HepG2 (cell line): ENCODE measurements around the gene SMARCAD1.

Experiments
- CBFB ChIP-seq: sonication (generic); formaldehyde crosslinking; IDR thresholded peaks from 2 replicates; pipeline ENCODE4 v1.4.0; 2020; ENCODE audit warnings: missing genetic modification reagents
- NFIC ChIP-seq: IDR thresholded peaks from 2 replicates; pipeline ENCODE4 v1.6.1; 2012; ENCODE audit warnings: mild to moderate bottlenecking, low read length, inconsistent platforms
- RAD21 ChIP-seq: fragments of 450-650 bp; formaldehyde crosslinking; IDR thresholded peaks from 2 replicates; pipeline ENCODE4 v1.5.0; 2020; ENCODE audit warnings: mild to moderate bottlenecking
- RBAK ChIP-seq: sonication (generic); formaldehyde crosslinking; IDR thresholded peaks from 2 replicates; pipeline ENCODE4 v1.5.1; 2020; ENCODE audit warnings: mild to moderate bottlenecking, missing genetic modification reagents
- SRF ChIP-seq: IDR thresholded peaks from 2 replicates; pipeline ENCODE4 v1.6.1; 2011; ENCODE audit warnings: mild to moderate bottlenecking, low read depth, low read length, moderate library complexity
- TARDBP ChIP-seq: sonication (generic); formaldehyde crosslinking; IDR thresholded peaks from 2 replicates; pipeline ENCODE4 v1.8.0; 2022; ENCODE audit warnings: mild to moderate bottlenecking, missing genetic modification reagents
- ZMAT3 ChIP-seq: sonication (generic); formaldehyde crosslinking; conservative IDR thresholded peaks from 2 replicates; pipeline ENCODE4 v1.7.0; 2021; ENCODE audit warnings: missing genetic modification reagents
- ZNF331 ChIP-seq: sonication (generic); formaldehyde crosslinking; IDR thresholded peaks from 2 replicates; pipeline ENCODE4 v1.4.0; 2020; ENCODE audit warnings: missing genetic modification reagents
- ZNF513 ChIP-seq: sonication (generic); formaldehyde crosslinking; conservative IDR thresholded peaks from 2 replicates; pipeline ENCODE4 v1.5.0; 2020; ENCODE audit warnings: missing genetic modification reagents
- ZNF772 ChIP-seq: sonication (generic); formaldehyde crosslinking; IDR thresholded peaks from 2 replicates; pipeline ENCODE4 v1.5.0; 2020; ENCODE audit warnings: mild to moderate bottlenecking, missing genetic modification reagents
- ZSCAN29 ChIP-seq: sonication (generic); formaldehyde crosslinking; conservative IDR thresholded peaks from 2 replicates; pipeline ENCODE4 v1.4.0; 2020; ENCODE audit warnings: mild to moderate bottlenecking, missing genetic modification reagents

DNA sequence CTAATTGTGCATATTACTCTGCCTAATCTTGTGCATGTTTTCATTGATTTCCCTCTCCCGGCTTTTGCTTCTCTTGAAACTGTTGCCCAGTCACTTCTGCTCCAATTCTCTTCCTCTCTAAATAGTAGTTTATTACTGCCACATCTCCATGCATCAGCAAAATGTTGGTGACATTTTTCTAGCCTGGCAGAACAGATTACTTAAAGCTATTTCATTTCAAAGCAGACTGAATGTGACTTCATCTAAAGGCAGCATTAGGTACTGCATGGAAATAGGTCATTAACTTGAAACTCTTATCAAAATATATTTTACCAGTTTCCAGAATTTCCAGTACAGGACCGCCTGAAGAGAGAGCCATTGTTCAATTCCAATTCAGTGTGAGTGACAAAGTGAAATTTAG, 82.6 kb downstream of the SMARCAD1 start:
- TF ChIP-seq RBAK (CRISPR knock-in tag) (no peak), SRF (no peak), TARDBP (CRISPR knock-in tag) (no peak), ZMAT3 (CRISPR knock-in tag) (no peak), ZNF772 (CRISPR knock-in tag) (no peak), RAD21 (CRISPR knock-in tag) (no peak), ZSCAN29 (CRISPR knock-in tag) (no peak), NFIC (no peak), ZNF331 (CRISPR knock-in tag) (no peak), CBFB (CRISPR knock-in tag) (no peak), ZNF513 (CRISPR knock-in tag) (no peak)
